Keratinocyte (primary cell): Measurements from ENCODE around the gene LNPEP.

Source experiments
- CTCF ChIP-seq, 3 experiments: IDR thresholded peaks in 1 of 3; conservative IDR thresholded peaks in 1 of 3; optimal IDR thresholded peaks in 1 of 3; 2 replicates in 2 of 3; 3 replicates in 1 of 3; pipeline versions ENCODE3 to v1.5.1; 2011; ENCODE audit warnings: low read length in 3 of 3, mild to moderate bottlenecking in 3 of 3, moderate library complexity in 2 of 3, control low read depth in 1 of 3, inconsistent platforms in 1 of 3; ENCODE audit not compliant: insufficient read depth in 2 of 3; ENCODE audit errors: extremely low read depth in 1 of 3
- EZH2 ChIP-seq: IDR thresholded peaks from one replicate; pipeline ENCODE4 v1.6.1; 2012; ENCODE audit warnings: inconsistent platforms, mild to moderate bottlenecking, low read length, moderate library complexity

GRCh38 chr5:97073420-97073819 is 137.5 kb downstream of the LNPEP start:
- no peak for TF ChIP-seq CTCF (optimal IDR thresholded peaks at IDR 0.05 in 1 of 3, IDR thresholded peaks at IDR 0.05 in 1 of 3, conservative IDR thresholded peaks at IDR 0.05 in 1 of 3; ENCODE audit: extremely low read depth in 1 of 3, insufficient read depth in 2 of 3, low read length in 3 of 3)
- no peak for TF ChIP-seq EZH2
